Right lobe of liver (tissue), 4 donors: ENCODE data around the gene SNCAIP.

Experiments
- CTCF ChIP-seq, 4 donors: fragments of 200-600 bp in 3 of 4; fragments of 450-650 bp in 1 of 4; IDR thresholded peaks; one replicate each; pipeline versions ENCODE4 v1.5.1 to v1.8.0; 2016 to 2022; ENCODE audit warnings: antibody characterized with exemption in 4 of 4, mild to moderate bottlenecking in 2 of 4
- POLR2A ChIP-seq: fragments of 450-650 bp; IDR thresholded peaks from one replicate; pipeline ENCODE4 v1.6.1; 2017; ENCODE audit warnings: antibody characterized with exemption, mild to moderate bottlenecking
- donor health status: DM: no; HTN: no; CAD: no.
- donor health status: DM: no; HTN: no; CAD: no.
- donor health status: DM: no; HTN: yes; CAD: no.

- TF ChIP-seq POLR2A (no peak), CTCF (IDR thresholded peaks at IDR 0.05) (no peak)
These were observed 195.5 kb downstream of the SNCAIP start for GRCh38 chr5:122507581-122507980.
